HG03135 (cell line): ENCODE data around the gene SULT1E1.
"Not testable (repeated sequence)": the region's sequence is repeated elsewhere in the genome, so short reads cannot be mapped to it uniquely, and the experiment has no call there.

ENCODE experiments used
- ATAC-seq: cut with Tn5 transposase; IDR thresholded peaks from one replicate; pipeline ENCODE4 v1.9.1; 2021; ENCODE audit warnings: mild to moderate bottlenecking, moderate library complexity; ENCODE audit not compliant: unreplicated experiment

SULT1E1 gene

DNA sequence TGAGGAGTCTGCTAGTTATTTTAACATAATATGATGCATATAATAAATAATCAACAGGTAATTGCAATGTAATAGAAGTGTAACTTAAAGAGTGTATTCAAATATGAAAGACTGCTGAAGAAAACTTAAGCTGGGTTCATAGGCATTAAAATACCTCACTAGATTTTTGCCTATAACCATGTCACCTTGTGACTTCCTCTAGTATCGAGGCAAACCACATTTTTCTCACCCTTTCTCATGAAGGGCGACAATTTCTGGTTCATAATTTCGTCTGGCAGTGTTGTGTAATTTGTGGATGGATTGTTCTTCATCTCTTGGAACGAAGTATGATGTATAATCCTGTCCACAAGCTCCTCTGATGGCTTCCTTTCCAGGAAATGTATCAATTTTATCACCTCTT lies 16.0 kb downstream of the SULT1E1 start:
- peak; percentile 63 for ATAC-seq

DNA sequence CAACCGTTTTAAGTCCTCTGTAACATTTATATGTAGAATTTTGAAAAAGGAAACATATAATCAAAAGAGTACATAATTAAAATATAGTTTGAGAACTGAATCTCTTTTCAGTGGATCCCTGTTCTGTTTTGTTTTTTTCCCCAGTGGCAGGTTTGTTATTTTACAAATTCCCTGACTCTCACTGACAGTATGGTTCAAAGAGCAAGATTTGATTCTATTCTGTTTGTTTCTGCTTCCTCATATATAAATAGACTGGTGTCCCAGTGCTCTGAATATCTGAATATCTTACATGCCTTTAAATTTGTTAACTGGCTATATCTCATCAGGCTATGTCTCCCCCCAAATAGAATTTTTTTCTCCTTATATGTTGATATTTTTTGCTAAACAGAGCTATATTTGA lies 16.6 kb downstream of the SULT1E1 start:
- ATAC-seq = no peak

DNA sequence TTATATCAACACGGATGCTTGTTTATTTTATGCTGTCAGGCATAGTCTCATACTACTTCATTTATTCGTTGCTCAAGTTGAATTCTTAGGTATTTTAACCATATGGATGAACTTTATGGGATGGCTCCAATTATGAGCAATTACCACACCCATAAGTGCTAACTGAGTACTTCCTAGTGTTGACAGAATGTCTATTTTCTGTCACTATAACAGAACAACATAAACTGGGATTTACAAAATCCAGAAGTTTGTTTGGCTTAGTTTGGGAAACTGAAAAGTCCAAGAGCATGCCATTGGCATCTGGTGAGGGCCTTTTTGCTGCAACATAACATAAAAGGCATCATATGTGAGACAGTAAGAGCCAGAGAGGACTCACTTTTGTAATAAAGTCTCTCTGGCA lies 21.0 kb downstream of the SULT1E1 start:
- no peak for ATAC-seq

DNA sequence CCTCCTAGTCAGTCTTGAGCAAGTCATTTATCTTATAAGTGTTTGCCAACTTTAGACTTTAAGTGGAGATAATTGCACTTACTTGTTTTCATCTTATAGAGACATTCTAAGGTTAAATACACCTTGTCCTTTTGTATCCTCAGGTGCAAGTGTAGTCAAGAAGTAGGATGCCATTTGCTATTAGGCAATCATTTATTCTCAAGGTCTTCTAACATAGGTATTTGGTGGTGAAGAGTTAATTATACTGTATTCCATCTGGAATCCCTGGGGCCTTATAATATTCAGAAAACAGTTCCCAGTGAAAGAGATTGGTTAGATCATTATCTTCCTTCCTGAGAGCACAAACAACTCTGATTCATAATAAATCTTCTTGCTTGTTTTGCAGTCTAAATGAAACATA lies 23.7 kb downstream of the SULT1E1 start:
- no peak for ATAC-seq

DNA sequence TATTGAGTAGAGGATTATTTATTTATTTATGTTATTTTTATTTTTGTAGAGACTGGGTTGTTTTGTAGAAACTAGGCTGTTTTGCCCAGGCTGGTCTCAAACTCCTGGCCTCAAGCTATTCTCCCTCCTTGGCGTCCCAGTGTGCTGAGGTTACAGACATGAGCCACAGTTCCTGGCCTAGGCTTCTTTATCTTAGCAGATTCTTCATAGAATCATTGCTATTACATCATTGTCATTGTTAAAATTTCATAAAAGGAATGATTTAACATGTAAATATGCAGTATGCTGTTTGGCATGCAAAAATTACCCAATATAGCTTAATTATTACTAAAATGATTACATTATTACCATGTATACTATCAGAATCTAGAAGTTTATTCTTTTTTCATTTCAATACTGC lies 24.2 kb downstream of the SULT1E1 start:
- ATAC-seq = no peak

DNA sequence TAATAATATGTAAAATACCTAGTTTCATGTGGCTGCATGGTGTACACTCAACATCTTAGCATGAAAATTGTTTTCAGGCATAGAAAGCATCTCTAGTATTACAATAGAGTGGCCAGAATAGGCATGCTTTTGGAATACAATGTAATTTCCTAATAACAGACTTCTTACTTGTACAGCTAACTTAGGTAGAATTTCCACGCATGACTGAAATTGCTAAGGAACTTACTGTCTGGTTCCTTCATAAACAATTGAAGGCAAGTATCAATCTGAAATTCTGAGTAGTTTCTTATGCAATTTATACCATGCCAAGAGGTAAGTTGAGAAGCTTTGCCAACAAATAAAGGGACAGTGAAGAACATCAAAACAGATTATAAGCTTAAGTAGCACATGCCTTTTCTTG lies 26.7 kb downstream of the SULT1E1 start:
- ATAC-seq = no peak

DNA sequence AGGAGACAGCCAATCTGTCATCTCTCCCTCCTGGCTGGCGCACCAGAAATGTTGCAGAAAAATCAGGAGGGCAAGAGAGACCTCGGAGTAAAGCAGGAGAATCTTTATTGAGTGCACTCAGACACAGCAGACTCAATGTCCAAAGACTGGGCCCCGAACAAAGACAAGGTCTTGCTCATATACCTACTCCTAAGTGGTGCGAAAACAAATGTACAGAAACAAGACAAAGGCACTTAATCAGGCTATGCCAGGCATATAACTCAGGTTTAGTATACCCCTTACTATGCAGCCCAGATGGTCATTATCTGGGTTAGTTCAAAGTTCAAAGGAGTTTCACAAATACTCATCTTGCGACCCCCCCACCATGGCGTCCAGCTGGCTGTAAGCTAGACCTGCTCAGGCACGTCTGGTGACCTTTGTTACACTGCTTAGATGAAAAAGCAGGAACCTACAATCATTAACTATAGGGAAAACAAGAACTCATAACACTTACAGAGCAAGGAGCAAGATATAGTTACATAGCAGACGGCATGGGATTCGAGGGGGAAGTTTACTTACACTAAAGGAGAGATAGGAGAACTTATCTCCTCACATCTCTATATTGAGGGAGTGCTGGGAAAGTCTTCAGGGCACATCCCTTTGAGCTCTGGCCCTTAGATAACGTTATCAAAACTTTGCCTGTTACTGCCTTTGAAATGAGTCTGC lies 27.5 kb downstream of the SULT1E1 start:
- ATAC-seq = peak; percentile 32

DNA sequence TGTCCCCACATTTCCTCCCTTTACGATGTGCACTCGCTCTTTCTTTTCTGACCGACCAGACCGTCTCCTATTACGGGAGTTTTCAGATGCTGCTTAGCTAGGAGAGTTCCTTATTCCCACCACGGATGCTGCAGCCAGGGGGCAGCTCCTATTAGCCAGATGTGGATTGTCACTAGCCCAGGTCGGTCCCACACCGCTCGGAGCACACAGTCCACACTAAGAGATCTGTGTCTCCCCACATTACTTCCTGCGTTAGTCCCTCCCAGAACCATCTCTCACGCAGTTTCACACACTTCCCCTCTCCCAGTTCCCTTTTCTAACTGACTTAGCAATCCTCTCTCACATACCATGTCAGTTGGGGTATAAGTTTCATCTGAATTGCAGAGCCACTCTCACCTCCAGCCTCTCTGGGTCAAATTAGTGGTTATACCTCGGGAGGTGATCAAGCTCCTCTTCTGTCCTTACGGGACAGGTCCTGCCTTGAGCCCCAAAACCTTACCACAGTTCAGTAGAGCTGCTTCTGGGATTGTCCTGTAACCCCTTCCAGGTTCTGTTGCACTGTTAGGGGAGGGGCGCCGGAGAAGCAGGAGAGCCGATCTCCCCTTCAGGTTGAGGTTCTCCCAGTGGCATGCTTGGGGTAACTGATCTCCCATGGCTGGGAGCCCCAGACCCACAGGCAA lies 28.2 kb downstream of the SULT1E1 start:
- ATAC-seq = peak; percentile 95

DNA sequence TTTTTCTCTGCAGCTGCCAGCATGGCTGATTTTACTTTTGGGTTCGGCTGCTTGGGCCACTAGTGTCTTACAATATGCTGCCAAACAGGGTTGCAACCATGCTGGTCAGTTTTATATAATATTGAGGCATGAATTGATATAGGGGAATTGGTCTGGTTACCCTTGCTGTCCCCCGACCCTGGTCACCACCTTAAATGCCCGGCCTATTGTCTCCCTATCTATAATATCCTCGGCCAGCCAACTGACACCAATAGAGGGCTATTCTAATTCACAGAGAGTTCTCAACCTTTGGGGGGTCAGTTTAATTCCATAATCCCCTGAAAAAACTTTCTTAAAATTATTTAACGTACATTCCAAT lies 28.7 kb downstream of the SULT1E1 start:
- ATAC-seq = no peak

DNA sequence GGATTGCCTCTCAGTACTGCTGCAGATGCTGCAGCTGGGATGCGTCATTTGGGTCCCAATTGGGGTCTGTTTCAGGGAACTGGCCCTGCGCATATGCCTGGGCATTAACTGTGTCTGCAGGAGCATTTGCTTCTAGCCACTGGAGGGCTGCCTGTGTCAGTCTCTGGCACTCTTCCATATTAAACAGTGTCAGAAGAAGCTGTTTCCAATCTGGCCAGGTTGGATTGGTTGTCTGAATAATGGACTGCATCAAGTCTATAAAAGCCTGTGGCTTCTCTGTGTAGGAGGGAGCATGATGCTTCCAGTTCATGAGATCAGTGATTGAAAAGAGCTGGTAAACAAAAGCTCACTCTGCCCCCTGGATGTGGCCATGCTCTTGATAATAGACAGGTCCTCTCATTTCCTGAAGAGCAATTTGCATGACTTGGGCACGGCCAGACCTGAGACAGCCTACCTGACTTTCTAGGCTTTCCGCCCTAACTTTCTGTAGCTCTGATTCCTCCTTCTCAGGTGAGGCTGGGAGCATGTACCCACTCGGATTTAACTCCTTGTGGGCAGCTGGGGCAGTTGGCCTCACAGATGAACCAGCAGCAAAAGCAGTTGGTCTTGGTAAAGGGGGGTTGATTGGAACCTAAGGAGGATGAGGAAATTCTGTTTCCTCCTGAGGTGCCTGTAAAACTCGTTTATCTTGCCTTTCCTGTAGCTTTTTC lies 29.2 kb downstream of the SULT1E1 start:
- no peak for ATAC-seq

DNA sequence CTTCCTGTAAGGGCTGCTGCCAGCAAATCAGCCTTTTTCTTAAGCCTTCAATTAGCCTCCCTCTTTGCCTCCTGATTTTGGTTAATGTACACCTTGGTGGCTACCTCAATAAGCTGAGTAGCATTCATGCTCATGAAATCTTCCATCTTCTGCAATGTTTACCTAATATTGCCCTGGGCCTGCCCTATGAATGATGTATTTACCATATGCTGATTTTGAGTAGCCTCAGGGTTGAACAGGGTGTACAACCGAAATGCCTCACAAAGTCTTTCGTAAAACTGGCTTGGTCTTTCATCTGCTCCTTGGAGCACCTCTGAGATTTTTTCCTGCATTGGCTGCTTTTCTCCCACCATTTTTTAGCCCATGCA lies 29.8 kb downstream of the SULT1E1 start:
- no peak for ATAC-seq

DNA sequence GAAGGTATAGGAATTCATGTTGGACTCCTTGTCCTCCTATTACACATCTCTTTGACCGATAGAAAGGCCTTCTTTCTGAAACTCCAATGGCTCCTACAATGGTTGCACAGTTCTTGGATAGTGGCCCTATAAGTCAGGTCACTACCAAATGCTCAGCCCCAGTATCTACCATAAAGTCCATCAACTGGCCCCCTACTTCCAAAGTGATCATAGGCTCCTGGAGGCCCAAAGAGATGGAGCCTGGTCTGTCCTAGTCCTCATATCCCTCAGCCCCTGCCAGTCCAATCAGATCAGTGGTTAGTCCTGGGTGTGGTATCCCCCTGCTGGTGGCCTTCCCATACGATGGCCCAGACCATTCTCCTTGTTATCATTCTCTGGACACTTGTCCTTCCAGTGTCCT lies 30.3 kb downstream of the SULT1E1 start:
- no peak for ATAC-seq

DNA sequence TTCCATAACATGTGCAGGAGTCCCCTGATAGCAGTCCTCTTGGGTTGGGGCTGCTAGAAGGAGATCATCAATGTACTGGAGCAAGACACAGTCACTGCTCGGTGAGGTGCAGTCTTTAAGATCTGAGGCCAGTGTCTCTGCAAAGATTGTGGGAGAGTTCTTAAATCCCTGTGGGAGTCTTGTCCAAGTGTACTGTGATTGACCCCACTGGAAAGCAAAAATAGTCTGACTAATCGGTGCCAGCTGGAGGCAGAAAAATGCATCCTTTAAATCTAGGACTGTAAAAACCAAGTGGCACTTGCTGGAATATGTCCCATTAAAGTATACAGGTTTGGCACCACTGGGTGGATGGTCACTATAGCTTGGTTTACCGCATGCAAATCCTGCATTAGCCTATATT lies 31.1 kb downstream of the SULT1E1 start:
- no peak for ATAC-seq

DNA sequence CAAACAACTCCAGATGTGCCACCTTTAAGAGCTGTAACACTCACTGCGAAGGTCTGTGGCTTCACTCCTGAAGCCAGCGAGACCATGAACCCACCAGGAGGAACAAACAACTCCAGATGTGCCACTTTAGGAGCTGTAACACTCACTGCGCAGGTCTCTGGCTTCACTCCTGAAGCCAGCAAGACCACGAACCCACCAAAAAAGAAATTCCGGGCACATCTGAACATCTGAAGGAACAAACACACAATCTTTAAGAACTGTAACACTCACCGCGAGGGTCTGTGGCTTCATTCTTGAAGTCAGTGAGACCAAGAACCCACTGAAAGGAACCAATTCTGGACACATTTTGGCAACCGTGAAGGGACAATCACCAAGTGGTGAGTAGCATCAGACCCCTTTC lies 34.9 kb downstream of the SULT1E1 start:
- not testable (repeated sequence) for ATAC-seq

DNA sequence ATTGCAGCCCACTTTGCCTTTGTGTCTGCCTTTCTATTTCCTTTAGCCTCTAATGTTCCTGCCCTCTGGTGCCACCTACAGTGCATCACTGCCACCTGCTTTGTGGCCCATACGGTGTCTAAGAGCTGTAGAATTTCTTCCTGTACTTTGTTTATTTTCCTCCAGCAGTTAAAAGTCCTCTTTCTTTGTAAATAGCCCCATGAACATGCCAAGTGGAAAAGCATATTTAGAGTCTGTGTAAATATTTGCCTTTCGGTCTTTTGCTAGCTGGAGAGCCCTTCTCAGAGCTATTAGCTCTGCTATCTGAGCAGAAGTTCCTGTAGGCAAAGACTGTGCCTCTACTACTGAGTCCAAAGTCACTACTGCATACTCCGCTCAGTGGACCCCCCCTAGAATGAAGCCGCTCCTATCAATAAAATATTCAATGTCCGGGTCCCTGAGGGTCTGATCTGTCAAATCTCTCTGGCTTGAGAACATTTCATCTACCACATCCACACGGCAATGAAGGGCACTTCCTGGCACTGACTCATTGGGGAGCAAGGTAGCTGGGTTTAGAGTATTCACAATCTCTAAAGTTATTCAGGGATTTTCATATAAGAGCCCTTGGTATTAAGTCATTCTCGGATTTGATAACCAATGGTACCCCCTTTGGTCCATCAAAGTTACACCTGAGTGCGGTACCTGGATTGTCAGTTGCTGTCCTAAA lies 36.3 kb downstream of the SULT1E1 start:
- peak; percentile 91 for ATAC-seq

DNA sequence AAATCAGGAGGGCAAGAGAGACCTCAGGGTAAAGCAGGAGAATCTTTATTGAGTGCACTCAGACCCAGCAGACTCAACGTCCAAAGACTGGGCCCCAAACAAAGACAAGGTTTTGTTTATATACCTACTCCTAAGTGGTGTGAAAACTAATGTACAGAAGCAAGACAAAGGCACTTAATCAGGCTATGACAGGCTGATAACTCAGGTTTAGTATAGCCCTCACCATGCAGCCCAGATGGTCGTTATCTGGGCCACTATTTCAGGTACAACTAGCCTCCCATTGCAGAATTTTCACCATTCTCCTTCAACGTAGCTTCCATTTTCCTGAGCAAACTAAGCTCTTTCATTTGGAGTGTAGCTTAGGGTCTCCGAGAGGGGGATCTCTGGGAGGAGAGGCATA lies 36.9 kb downstream of the SULT1E1 start:
- ATAC-seq = no peak

DNA sequence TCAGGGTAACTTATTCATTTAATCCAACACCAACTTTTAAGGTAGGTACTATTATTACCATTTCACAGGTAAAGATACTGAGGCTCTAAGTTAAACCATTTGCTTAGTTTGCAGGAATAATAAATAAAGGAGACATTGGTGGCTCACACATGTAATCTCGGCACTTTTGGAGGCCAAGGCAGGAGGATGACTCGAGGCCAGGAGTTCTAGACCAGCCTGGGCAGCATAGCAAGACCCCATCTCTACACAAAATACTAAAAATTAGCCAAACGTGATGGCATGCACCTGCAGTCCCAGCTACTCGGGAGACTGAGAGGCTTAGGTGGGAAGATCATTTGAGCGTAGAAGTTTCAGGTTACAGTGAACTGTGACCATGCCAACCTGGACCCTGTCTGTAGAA lies 37.7 kb downstream of the SULT1E1 start:
- no peak for ATAC-seq

DNA sequence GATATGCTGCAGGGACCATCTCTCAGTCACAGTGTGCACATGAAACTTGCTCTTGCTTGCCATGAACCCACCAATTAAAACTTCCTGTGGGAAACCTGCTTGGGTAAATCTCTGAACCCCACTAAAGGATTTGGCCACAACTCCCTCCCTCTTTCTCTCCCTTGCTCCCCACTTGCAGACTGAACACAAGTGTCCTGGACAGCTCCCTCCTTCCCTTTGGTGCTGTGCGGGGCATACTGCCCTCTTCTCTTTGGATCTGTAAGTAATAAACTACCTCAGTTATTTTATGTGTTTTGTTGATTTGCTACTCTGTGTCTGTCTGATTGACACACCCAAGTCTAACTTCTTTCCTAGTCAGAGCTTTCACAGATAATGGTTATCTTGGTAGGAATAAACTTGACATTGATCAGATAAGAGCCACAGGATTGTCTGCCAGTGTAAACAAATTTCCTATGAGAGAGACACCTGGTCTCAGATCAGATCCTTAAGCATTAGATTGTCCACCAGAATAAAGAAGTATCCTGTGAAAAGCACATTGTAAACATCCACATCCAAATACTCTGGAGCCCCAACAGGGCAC lies 41.8 kb downstream of the SULT1E1 start:
- no peak for ATAC-seq

DNA sequence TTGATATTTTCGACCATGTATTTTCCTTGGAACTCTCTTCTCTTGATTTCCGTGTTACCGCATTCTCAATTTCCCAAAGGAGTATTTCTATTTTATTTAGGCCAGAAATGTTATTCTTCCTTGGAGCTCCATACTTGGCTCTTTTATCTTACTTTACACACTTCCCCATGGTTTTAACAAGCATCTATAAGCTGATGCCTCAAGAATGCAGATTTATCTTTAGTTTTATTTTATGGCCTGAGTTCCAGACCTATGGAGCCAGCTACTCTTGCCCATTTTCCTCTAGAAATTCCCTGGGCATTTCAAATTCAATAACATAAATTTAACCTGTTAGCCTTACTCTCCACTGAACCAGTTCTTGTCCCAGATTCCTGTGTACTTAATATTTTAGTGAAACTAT lies 43.7 kb downstream of the SULT1E1 start:
- ATAC-seq = no peak

DNA sequence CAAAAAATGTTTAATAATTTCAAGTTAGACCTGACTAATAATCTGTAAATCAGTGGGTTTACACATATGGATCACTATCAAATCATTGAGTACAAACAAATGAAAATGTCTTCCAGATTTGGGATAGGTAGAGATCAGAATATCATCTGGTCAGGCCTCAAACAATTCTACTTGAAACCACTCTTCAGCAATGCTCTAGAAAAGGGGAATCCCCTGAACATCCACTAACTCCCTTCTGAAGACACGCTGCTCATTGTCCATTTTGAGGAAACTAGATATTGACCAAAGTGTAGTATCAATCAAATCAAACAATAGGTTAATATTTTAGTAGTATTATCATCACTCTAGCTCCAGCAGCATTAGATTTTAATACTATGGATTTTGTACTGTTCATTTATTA lies 46.3 kb downstream of the SULT1E1 start:
- ATAC-seq = no peak

DNA sequence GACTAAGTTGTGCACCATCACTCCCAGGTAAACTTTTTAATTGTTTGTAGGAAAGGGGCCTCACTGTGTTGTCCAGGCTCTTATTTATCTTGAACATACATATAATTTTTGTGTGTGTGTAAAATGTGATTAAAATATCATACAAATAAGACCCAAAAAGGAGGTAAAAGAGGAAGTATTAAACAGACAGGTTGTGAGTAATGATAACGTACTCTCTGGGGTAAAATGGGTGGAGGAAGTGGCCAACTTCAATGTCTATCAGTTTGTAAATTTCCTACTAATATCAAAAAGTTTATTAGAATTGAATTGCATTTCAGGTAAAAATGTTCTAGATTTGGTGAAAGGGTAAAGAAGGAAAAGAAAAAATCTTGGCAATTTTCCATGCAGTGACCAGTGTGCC lies 48.8 kb downstream of the SULT1E1 start:
- ATAC-seq = no peak
